Measurements from ENCODE around the gene PRMT7. TPM values are rescaled to one million over a fixed set of nuclear protein-coding genes. Genes with fewer than 3 reads are reported as not detected.
A peak's percentile ranks its signal among the peaks of the same experiment; 100 is the strongest.

PRMT7 gene
- total RNA-seq, 1 experiment from 2014 or later, result 46.4 TPM

DNA sequence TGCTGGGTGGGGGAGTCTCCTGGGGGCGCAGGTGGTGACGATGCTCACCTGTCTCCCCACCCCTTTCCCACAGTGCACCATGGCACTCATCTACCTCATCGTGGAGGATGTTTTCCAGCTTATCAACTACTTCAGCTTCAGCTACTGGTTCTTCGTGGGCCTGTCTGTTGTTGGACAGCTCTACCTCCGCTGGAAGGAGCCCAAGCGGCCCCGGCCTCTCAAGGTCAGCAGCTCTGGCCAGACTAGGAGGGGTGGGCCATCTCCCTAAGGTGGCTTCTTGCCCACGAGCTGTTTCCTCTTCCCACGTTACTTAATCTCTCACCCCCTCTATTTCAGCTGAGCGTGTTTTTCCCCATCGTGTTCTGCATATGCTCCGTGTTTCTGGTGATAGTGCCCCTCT, 14.5 kb upstream of the PRMT7 start:
- BruUV-seq (replicated peaks), result no TSS peak
- POLR2A ChIA-PET (ENCODE audit: unreplicated experiment), result no interaction called here
- intact Hi-C loops (cut with micrococcal nuclease), result no loop called here

DNA sequence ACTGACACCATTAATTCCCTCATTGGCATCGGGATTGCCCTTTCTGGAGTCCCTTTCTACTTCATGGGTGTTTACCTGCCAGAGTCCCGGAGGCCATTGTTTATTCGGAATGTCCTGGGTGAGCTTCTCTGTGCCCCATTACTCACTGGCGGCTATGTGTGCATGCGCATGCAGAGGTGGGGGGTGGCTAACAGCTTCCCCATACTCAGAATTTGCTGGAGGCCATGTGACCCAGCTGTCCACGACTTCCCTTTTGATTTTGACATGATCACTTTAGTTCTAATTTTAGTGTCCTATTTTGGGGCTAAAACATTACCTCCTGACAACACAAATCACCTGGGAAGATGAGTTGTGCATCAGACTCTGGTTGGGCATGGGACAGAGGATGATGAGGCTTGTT, 14.1 kb upstream of the PRMT7 start:
- BruUV-seq (replicated peaks), result no TSS peak
- H4K20me1 ChIP-seq (ENCODE audit: low read length), result no peaks in the 10 kb centered on the region
- no peaks in the 10 kb centered on the region for H3K9me3 ChIP-seq (ENCODE audit: low read length)
- no peak overlapping the region for H3K9ac ChIP-seq (ENCODE audit: low read length)
- H3K4me2 ChIP-seq (ENCODE audit: low read length), result no peak overlapping the region
- DNase-seq (no peak), ATAC-seq (no peak)
- H2AFZ ChIP-seq (ENCODE audit: low read length), result no peak overlapping the region
- TF ChIP-seq, protein P1, sequence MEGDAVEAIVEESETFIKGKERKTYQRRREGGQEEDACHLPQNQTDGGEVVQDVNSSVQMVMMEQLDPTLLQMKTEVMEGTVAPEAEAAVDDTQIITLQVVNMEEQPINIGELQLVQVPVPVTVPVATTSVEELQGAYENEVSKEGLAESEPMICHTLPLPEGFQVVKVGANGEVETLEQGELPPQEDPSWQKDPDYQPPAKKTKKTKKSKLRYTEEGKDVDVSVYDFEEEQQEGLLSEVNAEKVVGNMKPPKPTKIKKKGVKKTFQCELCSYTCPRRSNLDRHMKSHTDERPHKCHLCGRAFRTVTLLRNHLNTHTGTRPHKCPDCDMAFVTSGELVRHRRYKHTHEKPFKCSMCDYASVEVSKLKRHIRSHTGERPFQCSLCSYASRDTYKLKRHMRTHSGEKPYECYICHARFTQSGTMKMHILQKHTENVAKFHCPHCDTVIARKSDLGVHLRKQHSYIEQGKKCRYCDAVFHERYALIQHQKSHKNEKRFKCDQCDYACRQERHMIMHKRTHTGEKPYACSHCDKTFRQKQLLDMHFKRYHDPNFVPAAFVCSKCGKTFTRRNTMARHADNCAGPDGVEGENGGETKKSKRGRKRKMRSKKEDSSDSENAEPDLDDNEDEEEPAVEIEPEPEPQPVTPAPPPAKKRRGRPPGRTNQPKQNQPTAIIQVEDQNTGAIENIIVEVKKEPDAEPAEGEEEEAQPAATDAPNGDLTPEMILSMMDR (conservative IDR thresholded peaks at IDR 0.05; ENCODE audit: low read depth, low read length), result no peak
- no peak for TF ChIP-seq EZH2 (IDR thresholded peaks at IDR 0.05; ENCODE audit: low read length, unreplicated experiment)
- H3K36me3 ChIP-seq (ENCODE audit: low read depth, low read length), result peaks cover 34% of the 10 kb centered on the region; the same call in 1 of the 2 replicates
- peaks cover 12% of the 10 kb centered on the region for H3K4me1 ChIP-seq (ENCODE audit: insufficient read depth, low read length)
- no peak overlapping the region for H3K4me3 ChIP-seq (ENCODE audit: low read length)
- peaks cover 3% of the 10 kb centered on the region for H3F3A ChIP-seq (ENCODE audit: low read length, unreplicated experiment)
- POLR2A ChIA-PET (ENCODE audit: unreplicated experiment), result no interaction called here
- no peaks in the 10 kb centered on the region for H3K79me2 ChIP-seq (ENCODE audit: low read length)
- H3K27me3 ChIP-seq (ENCODE audit: low read length), result no peaks in the 10 kb centered on the region
- no peaks in the 10 kb centered on the region for H3K9me2 ChIP-seq (replicated peaks; ENCODE audit: low read length)
- H3K27ac ChIP-seq (ENCODE audit: low read length), result no peak overlapping the region
- intact Hi-C loops (cut with micrococcal nuclease), result no loop called here
- CTCF ChIA-PET, result no interaction called here

More for the DNA sequence above, 14.5 kb upstream of the PRMT7 start:
- Histone ChIP-seq H3F3A (ENCODE audit: low read length, unreplicated experiment) (peaks cover 3% of the 10 kb centered on the region), H3K9me3 (ENCODE audit: low read length) (no peaks in the 10 kb centered on the region), H3K27ac (ENCODE audit: low read length) (no peak overlapping the region), H3K79me2 (ENCODE audit: low read length) (no peaks in the 10 kb centered on the region), H3K27me3 (ENCODE audit: low read length) (no peaks in the 10 kb centered on the region), H3K4me1 (ENCODE audit: insufficient read depth, low read length) (peaks cover 12% of the 10 kb centered on the region), H4K20me1 (ENCODE audit: low read length) (no peaks in the 10 kb centered on the region), H3K4me2 (ENCODE audit: low read length) (no peak overlapping the region), H3K9ac (ENCODE audit: low read length) (no peak overlapping the region), H3K4me3 (ENCODE audit: low read length) (no peak overlapping the region), H3K36me3 (ENCODE audit: low read depth, low read length) (peaks cover 35% of the 10 kb centered on the region; the same call in 1 of the 2 replicates), H2AFZ (ENCODE audit: low read length) (no peak overlapping the region), H3K9me2 (replicated peaks; ENCODE audit: low read length) (no peaks in the 10 kb centered on the region)
- CTCF ChIA-PET, result no interaction called here
- ATAC-seq, result no peak
- TF ChIP-seq EZH2 (IDR thresholded peaks at IDR 0.05; ENCODE audit: low read length, unreplicated experiment) (no peak), EZH2phosphoT487 (IDR thresholded peaks at IDR 0.05; ENCODE audit: borderline replicate concordance, low read length) (no peak)
- TF ChIP-seq, protein P1 (conservative IDR thresholded peaks at IDR 0.05; ENCODE audit: low read depth, low read length), result no peak
- DNase-seq, result no peak

GRCh38 chr16:68297908-68298307, 12.9 kb upstream of the PRMT7 start:
- peak; percentile 59 for DNase-seq
- peaks cover 39% of the 10 kb centered on the region for H3K36me3 ChIP-seq (ENCODE audit: low read depth, low read length)
- peaks cover 12% of the 10 kb centered on the region for H3K4me1 ChIP-seq (ENCODE audit: insufficient read depth, low read length)
- H3K79me2 ChIP-seq (ENCODE audit: low read length), result no peaks in the 10 kb centered on the region
- intact Hi-C loops (cut with micrococcal nuclease), result no loop called here
- no peaks in the 10 kb centered on the region for H3K9me2 ChIP-seq (replicated peaks; ENCODE audit: low read length)
- ATAC-seq, result peak; percentile 30; the same call in 1 of the 2 replicates
- no peaks in the 10 kb centered on the region for H4K20me1 ChIP-seq (ENCODE audit: low read length)
- no TSS peak for BruUV-seq (replicated peaks)
- H3K4me2 ChIP-seq (ENCODE audit: low read length), result no peak overlapping the region
- no peak overlapping the region for H3K4me3 ChIP-seq (ENCODE audit: low read length)
- no peak overlapping the region for H2AFZ ChIP-seq (ENCODE audit: low read length)
- no peaks in the 10 kb centered on the region for H3K9me3 ChIP-seq (ENCODE audit: low read length)
- POLR2A ChIA-PET (ENCODE audit: unreplicated experiment), result no interaction called here
- H3K27me3 ChIP-seq (ENCODE audit: low read length), result no peaks in the 10 kb centered on the region
- no peak overlapping the region for H3K27ac ChIP-seq (ENCODE audit: low read length)
- TF ChIP-seq EZH2phosphoT487 (IDR thresholded peaks at IDR 0.05; ENCODE audit: borderline replicate concordance, low read length) (no peak), EZH2 (IDR thresholded peaks at IDR 0.05; ENCODE audit: low read length, unreplicated experiment) (no peak)
- TF ChIP-seq, protein P1 (conservative IDR thresholded peaks at IDR 0.05; ENCODE audit: low read depth, low read length), result no peak
- no peak overlapping the region for H3K9ac ChIP-seq (ENCODE audit: low read length)
- H3F3A ChIP-seq (ENCODE audit: low read length, unreplicated experiment), result peaks cover 3% of the 10 kb centered on the region
- CTCF ChIA-PET, result no interaction called here
